GM10847 (cell line): ENCODE measurements around the gene ITPK1.

Source experiments
- POLR2A ChIP-seq: IDR thresholded peaks from 2 replicates; pipeline ENCODE4 v1.6.1; 2011; ENCODE audit not compliant: insufficient read length; ENCODE audit errors: extremely low read depth

Gene ITPK1

DNA sequence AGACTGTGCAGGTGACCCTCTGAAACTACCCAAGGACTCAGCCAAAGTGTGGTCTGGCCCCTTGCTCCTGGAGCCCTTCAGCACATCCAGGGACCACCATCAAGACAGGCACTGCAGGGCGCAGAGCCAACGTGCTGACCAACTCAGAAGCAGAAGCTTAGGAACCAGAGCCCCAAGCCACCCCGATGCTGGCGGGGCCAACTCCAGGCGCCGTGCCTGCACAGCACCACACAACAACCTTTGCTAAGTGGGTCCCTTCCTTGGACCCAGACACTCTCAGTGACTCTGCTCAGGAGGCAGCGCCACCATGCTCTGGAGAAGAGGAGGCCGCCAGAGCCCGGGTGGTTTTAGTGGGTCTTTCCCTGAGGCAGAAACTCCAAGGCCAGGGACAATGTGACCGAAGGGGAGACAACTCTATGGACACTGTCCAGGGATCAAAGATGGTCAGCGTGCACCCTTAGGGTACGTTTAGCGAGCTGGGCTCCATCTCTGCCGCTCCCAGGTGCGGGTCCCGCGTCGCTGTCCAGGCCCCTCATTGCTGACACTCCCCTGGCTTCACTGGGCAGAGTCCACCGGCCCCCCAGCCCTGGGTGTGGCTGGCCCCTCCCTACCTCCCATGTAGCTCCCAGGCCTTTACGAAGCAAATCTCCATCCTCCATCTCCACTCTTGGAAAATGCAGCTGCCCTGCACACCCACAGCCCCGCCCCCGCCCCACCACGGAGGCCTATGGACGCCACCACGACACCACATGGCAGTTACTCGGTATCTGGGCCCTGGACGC is 176.6 kb downstream of the ITPK1 start:
- TF ChIP-seq POLR2A, result no peak

DNA sequence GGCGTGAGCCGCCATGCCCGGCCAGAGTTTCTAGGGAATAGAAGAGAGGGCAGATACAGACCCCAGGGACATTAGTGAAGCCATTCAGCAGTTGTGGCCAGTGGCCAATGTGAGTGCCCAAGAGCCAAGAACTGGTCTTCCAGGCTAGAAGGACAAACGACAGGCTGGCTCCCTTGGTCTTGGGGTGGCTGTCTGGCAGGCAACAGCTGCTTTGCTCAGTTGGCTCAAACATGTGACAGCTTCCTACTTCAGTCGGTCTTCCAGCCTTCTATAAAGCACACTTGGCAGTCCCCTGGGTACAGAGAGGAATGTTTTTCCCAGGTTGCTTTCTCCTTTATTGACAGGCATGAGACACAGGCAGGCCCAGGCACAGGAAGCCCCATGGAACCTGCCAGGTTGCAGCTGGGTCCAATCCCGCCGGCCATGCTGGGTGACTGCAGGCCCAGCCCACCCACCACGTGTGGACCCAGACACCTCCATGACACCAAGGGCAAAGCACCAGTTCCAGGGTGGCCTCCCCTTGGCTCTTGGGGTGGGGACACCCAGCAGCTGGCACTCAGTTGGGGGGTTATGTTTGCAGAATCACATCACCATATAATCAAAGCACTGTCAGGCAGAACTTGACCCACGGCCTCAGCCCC is 177.4 kb downstream of the ITPK1 start:
- no peak for TF ChIP-seq POLR2A

DNA sequence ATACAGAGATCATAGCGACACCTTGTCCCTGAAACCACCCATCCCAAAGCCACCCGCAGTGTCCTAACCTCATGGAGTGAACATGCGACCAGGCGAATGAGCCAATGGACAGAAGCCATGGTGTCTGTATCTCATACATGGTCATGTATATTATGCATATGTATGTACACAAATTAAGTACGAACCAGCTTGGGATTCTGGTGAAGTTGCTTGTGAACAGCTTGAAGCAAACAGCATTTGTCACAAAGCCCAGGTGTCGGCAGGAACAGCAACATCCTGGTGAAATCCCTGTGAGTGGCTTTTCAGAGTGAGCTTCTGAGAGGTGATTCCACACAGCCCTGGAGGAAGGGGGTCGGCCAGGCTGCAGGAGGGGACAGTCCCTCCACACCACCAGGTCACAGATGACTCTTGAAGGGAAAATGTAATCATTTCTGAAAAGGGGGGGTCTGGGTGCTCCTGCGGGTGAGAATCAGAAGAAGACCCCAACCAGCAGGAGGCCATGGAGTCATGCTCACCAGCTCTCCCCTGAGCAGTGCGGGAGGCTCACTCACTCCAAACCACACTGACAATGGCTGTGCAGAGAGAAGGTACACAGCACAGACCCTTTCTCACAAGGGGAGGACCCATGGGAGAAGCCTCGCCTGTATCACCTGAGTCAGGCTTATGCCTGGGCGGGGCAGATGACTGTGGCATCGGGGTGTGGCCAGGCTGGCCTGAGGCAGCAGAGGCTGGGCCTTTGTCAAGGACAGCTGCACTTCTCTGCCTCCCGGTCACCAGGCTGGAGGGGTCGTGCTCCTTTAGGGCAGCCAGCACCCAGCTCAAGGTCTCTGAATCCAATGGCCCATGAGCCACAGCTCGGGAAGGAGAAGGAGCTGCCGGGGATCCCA is 178.4 kb downstream of the ITPK1 start:
- TF ChIP-seq POLR2A, result no peak

DNA sequence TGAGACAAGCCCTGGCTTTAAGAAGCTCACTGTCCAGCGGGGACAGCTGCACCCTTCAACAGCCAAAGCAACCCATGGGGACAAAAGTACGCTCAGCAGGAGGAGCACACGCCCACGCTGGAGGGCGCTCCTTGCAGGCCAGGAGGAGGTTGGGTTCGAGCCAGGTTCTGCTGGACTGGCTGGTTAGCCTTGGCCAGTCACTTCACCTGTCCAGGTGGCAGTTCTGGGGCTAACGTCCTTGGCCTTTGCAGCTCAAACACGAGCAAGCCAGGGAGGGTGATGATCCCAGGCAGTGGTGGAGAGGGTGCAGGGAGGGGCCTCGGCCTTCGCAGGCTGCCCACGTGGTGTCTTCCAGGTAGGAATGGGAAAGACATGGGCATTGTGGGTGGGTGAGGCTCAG is 179.6 kb downstream of the ITPK1 start:
- no peak for TF ChIP-seq POLR2A

DNA sequence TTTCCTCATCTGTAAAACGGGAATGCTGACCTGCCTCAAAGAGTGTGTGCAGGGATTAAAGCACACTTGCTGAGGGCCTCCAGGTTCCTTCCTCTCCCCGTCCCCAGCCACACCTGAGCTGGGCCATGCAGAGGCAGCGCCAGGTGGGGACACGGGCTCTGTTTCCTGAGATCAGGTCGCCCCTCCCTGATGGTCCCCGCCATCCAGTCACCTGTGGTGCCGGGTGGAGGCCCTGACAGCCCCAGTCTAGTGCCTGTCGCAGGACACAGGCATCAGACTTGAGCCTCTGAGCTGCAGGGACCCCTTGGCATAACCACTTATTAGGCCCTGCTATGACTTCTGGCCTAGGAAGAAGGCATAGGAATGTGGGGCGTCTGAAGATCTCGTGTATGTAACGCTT is 180.3 kb downstream of the ITPK1 start:
- TF ChIP-seq POLR2A, result no peak

DNA sequence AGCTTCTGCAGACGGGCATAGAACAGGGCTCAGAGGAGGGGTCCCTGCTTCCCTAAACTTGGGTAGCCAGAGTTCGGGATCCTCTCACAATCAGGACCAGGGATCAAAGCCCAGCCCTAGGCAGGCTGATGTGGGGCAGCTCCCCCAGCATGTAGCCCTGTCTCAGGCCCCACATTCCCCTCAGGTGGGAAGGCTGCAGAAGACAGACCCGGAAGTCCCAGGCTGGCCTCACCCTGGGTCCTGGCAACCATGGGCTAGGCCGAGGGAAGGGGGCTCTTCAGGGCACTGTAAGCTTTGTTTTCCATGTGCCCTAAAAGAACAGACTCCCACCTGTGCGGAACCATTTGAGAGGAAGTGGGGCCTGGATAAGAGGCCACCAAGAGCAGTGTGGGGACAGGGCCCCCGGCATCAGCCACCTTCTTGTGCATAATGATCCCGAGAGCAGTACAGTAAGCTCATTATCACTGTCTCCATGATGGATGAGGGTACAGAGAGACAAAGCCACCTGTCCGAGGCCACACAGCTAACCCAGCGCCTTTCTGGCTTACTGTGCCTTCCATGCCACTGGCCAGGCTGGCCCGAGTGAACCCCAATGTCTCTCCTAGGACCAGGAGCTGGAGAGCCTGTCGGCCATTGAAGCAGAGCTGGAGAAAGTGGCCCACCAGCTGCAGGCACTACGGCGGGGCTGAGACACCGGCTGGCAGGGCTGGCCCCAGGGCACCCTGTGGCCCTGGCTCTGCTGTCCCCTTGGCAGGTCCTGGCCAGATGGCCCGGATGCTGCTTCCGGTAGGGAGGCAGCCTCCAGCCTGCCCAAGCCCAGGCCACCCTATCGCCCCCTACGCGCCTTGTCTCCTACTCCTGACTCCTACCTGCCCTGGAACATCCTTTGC is 181.3 kb downstream of the ITPK1 start:
- no peak for TF ChIP-seq POLR2A

DNA sequence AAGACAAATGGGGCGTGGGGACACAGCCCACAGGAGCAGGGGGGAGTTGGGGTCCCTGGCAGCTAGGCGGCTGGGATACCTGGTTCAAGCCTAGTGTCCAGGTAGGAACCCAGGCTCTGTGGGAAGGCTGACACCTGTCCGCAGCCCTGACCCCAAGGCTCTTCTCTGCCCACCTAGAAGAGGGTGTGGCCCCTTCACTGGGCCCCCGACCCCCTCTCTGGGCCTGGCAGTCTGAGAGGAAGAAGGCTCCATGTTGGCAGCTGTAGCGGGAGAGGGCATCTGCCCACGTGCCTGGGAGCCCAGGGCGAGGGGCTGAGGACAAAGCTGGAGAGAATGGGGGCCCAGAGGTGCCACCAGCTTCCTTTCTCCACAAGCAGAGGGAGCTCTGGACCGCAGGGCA is 182.2 kb downstream of the ITPK1 start:
- no peak for TF ChIP-seq POLR2A

DNA sequence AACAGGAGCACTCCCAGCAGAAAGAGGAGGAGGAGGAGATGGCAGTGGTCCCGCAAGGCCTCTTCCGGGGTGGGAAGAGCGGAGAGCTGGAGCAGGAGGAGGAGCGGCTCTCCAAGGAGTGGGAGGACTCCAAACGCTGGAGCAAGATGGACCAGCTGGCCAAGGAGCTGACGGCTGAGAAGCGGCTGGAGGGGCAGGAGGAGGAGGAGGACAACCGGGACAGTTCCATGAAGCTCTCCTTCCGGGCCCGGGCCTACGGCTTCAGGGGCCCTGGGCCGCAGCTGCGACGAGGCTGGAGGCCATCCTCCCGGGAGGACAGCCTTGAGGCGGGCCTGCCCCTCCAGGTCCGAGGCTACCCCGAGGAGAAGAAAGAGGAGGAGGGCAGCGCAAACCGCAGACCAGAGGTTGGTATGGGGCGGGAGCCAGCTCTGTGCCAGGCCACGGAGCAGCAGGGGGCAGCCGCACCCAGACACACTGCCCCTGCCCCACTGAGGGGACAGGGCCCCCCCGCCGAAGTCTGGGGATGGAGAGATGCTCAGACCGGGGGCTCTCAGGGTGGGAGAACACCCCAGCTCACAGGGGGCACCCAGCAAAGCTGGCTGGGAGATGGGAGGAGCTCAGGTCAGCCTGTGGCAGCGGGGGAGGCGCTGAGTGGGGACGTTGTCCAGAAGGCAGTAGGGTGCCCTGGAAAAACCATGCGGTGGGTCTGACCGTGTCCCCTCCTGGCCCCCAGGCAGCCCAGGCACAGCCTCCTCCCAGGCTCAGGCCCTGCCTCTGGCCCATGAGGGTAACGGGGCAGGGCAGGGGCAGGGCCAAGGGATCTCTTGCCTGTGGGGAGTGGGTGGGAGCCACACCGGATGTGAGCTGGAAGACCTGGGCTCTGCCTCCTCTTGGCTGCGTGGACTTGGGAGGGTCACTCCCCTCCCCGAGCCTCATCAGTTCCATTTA is 183.0 kb downstream of the ITPK1 start:
- TF ChIP-seq POLR2A, result no peak

DNA sequence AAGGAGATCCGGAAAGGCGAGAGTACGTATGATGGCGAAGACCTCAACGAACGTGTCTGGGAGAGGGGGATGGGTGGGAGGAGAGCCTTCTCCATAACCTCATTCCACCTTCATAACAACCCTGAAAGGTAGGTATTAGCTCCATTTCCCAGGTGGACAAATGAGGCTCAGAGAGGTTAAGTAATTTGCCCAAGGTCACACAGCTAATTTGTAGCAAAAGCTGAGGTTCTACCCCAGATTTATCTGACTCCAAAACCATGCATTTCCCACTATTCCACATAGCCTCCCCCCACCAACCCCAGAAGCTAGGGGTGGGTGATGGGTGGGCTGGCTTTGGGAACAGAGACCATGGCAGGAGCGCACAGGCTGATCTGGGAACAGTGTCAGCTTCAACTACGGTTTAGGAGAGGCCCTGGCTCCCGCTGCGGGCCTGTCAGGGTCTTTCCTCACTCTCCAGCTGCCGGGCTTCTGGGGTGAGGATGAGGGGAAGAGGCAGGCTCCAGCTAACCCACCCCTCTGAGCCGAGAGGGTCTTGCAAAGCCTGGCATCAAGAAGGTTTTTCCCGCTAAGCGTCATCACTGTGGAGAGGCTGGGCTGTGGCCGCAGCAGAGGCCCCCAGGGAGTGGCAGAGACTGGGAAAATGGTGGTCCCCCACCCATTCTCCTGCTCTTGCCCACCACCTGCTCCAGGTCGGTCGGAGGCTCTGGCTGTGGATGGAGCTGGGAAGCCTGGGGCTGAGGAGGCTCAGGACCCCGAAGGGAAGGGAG is 183.9 kb downstream of the ITPK1 start:
- TF ChIP-seq POLR2A, result no peak

DNA sequence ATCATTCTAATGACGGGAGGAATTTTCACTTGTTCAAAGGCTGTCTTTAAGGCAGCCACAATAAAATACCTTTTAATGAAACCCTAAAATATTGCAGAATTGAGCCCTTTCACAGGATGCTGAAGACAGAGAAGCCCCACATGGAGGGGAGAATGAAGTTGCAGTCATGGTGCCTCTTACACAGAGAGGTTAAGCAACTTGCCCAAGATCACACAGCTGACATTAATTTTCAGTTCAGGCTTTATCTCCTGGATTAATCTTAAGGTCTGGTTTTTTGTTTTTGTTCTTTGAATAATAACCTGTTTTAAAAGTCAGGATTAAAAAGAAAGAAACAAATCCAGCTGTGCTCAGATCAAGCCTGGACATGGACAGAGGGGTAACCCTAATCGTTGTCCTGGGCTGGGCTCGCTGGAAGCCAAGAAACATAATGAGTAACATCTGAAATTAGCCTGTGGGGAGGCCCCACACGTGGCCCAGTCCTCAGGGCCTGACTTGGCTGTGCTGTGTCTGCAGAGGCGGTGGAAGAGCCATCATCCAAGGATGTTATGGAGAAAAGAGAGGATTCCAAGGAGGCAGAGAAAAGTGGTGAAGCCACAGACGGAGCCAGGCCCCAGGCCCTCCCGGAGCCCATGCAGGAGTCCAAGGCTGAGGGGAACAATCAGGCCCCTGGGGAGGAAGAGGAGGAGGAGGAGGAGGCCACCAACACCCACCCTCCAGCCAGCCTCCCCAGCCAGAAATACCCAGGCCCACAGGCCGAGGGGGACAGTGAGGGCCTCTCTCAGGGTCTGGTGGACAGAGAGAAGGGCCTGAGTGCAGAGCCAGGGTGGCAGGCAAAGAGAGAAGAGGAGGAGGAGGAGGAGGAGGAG is 184.8 kb downstream of the ITPK1 start:
- TF ChIP-seq POLR2A, result no peak

DNA sequence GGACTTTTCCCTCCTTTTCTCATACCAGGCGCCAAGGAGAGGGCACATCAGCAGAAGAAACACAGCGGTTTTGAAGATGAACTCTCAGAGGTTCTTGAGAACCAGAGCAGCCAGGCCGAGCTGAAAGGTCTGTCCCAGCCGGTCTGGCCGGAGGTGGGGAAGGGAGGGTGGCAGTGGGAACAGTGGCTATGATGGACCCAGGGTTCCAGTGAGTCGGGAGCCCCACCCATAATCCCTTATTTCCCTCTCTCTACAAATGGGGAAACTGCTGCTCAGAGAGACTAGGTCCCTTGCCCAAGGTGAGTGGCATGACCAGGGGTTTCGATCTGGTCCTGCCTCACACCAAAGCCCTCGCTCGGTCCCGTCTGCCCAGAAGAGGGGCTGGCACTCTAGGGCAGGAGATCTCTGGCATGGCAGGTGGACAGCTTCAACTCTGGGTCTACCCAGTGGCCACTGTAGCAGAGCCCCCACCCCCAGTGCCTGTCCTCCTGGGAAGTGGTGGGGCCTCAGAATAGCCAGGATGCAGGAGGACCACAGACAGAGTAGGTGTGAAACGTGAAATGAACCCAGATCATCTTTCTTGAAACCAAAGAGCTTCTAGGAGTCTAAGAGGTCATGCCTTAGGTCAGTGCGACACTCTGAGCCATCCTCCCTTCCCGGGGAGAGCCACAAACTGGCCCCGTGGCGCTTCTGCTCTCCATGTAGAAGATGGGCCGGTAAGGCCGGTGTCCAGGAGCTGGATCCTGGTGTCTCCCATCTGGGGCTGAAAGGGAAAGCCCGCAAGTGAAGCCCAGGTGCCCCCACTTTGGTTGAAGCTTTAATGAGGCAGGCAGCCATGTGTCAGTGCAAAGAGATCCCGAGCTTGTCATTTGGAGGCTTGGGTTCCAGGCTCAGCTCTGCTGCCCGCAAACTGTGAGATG is 185.8 kb downstream of the ITPK1 start:
- no peak for TF ChIP-seq POLR2A
